Measurements from ENCODE around the gene CACNA1D.
A peak's percentile ranks its signal among the peaks of the same experiment; 100 is the strongest.

CACNA1D gene

GRCh38 chr3:53719796-53720195, 225.4 kb downstream of the CACNA1D start:
- DNase-seq, result no peak

GRCh38 chr3:53721187-53722119, 227.0 kb downstream of the CACNA1D start:
- peak in 1 of 5 experiments; percentile 43 for DNase-seq

- DNase-seq, result peak in 1 of 5 experiments; percentile 69
These were observed 230.2 kb downstream of the CACNA1D start for GRCh38 chr3:53724566-53724965.

GRCh38 chr3:53725387-53725995, 231.1 kb downstream of the CACNA1D start:
- peak in 1 of 5 experiments; percentile 79 for DNase-seq

DNA sequence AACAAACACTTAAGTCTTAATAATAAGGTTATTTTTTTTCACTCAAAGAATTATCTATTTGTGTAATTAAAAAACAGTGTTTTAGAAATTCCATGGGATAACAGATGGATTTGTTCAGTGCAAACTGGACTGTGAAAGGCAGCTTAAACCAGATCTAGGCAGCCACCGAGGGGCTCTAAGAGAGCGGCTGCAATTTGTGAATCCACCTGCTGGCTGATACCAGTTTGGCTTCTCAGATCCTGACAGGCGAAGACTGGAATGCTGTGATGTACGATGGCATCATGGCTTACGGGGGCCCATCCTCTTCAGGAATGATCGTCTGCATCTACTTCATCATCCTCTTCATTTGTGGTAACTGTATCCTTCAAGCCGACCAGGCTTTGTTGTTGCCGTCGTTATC, 232.2 kb downstream of the CACNA1D start:
- no peak for DNase-seq

DNA sequence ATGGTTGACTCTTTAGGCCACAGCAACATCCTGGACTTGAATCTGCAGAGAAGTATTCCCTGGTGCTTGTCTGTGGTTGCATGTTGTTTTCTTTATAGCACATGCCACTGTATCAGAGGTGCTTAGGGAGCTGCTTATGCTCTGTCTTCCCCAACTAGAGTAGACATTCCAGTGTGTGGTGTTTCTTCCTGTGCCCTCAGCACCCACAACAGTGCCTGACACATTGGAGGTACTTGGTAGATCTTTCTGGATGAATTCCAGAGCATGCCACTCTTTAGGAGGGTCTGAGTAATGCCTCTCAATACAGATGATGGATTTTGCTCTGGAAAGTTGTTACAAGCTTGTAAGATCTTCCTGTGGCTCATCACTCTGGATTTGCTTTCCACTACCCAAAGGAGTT, 234.2 kb downstream of the CACNA1D start:
- DNase-seq, result no peak

DNA sequence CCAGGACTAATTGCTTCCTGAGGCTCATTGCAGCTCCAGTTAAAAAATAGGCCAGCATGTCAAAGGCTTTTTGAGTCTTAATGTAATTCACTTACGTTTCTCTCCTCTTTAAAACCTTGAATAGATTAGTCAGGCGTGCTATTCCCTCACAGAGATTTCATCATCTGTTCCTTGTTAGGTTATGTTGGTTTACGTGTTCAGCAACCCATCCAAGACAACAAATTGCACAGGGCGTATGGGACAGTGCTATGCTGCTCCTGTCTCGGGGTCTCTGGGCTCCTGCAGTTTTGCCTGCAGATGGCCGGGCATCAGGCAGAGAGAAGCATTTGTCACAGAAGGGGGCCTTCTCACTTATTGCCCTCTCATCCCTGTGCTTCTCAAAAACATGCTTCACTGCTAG, 234.7 kb downstream of the CACNA1D start:
- DNase-seq, result no peak

GRCh38 chr3:53729618-53730017, 235.2 kb downstream of the CACNA1D start:
- peak in 1 of 5 experiments; percentile 82 for DNase-seq

- DNase-seq, result no peak
These were observed 236.2 kb downstream of the CACNA1D start for GRCh38 chr3:53730576-53730975.

DNA sequence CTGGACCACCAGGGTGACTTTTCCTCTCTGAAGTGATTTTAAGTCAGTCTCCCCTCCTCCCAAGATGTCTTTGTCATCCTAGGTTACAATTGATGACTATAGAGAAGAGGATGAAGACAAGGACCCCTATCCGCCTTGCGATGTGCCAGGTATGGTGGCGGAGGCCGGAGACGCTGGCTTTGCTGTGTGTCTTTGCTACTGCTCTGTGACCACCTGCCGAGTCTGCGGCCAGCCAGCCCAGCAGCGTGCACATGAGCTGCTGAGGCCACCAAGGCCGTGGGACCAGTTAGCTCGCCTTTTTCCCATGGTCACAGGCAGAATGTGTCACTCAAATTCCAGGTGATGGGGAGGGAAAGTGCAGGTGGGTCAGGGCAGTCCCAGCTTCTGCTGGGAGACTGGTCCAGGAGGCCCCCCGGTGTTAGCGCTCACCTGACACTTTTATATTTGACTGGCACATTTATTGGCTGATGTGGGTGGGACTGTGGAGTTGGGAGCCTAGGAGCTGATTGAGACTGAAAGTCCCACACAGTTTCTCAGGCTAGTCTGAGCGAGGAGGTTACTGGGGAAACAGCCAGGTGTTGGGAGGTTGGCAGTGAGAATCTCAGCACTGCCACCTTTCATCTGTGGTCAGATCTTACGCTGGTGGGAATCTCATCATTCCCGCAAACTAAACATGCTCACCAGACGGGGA, 237.7 kb downstream of the CACNA1D start:
- no peak for DNase-seq

- DNase-seq, result no peak
These were observed 239.0 kb downstream of the CACNA1D start for GRCh38 chr3:53733446-53733845.

DNA sequence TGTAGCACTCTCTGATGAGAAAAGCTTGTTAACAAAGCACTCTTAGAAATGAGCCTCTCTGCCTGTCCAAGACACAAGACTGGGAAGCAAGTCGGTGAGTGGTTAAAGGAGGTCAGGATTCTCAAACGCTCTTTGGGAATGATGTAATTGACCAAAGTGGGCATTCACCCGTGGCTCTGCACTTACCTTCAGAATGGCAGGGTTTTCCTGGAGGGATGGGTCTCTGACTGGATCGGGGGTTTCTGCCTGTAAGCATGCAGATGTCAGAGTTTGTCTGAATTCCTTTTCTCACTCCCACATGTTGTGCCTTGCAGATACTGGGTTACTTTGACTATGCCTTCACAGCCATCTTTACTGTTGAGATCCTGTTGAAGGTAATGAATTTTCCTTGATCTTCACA, 245.6 kb downstream of the CACNA1D start:
- DNase-seq, result no peak

DNA sequence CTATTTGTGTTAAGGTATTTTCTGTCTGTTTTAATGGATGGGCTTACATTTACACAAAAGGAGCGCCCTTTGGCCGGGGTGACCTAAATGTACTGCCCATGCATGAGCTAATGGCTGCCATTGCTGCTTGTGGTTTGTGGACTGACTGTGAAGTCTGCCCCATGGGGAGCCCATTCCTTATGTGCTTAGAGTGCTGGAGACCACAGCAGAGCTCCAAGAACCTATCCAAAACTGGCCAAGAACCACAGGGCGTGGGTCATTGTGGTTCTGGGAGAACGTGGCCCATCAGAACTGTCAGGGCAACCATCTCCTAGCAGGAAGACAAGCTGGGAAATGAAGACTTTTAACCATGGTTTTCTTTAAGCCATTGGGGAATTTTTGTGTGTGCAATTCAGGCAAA, 246.5 kb downstream of the CACNA1D start:
- no peak for DNase-seq

DNA sequence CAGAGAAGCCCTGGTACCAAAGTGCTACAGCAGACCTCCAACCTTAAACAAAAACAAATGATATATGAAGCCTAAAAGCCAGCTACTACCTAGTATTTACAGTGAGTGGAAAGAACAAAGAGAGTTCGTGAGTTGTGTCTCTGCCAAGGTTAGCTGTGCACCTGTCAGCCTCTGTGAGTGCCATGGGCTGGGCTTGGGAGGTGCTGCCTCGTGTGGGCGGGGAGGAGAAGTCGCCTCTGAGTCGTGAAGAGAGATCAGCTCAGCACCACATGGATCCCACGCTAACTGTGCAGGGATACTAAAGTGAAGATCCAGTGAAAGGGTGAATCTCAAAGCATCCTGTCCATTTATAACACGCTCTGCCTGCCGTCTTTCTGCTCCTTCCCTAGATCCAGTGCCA, 249.9 kb downstream of the CACNA1D start:
- peak in 1 of 5 experiments; percentile 74 for DNase-seq

DNA sequence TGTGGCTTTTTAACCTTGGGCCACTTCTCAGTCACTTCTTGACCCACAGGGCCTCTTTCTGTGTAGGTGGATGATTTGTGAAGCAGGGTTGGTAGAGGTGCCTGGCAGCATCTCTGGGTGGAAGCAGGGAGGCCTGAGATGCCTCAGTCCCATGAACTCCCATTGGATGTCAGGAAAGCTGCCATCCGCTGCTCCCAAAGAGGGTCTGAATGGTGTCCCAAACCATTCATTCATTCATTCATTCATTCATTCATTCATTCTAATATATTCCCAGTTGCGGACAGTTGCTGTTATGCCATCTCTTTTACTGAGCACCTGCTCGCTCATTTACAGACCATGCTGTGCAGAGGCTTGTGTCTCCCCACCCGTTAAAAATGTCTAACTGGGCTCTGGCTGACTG, 253.1 kb downstream of the CACNA1D start:
- no peak for DNase-seq

DNA sequence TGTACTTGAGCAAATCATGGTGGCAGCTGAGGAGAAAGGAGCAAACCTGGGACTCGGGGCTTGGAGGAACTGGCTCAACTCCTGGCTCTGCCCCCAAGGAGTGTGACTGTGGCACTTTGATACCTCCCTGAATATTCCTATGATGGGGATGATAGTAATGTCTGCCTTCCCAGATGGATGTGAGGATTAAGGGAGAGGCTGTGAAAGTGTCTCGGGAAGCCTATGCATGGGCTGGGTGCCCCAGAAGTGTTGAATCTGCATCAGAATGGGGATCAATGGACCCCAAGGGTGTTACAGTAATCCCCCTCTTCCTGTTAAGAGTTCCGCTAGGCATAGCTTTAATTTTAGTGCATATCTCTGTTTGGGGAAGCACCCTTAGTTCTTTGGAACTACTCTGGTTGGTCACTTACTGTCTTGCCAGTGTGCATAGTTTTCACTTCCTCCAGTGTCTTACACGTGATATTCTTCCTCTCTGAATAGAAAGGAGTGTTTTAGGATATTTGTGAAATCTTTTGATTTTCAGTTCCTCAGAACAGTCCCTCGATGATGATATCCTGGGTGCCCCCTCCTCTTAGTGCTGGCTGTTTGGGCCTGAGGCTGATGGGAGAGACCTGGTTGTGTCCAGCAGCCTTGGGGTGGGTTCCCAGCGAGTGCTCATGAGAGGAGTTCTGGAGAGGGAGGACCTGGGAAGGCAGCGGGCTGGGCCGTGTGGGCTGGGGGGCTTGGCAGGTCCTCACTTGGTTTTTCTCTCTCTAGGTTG, 254.3 kb downstream of the CACNA1D start:
- DNase-seq, result peak in 1 of 5 experiments; percentile 82

- peak in 1 of 5 experiments; percentile 77 for DNase-seq
These were observed 255.0 kb downstream of the CACNA1D start for GRCh38 chr3:53749448-53749847.

GRCh38 chr3:53750253-53751210, 256.1 kb downstream of the CACNA1D start:
- DNase-seq, result peak in 2 of 5 experiments; percentile 24 to 93

GRCh38 chr3:53753518-53754183, 259.2 kb downstream of the CACNA1D start:
- DNase-seq, result peak in 1 of 5 experiments; percentile 97

- DNase-seq, result no peak
These were observed 259.9 kb downstream of the CACNA1D start for GRCh38 chr3:53754325-53754724.

- DNase-seq, result no peak
These were observed 264.4 kb downstream of the CACNA1D start for GRCh38 chr3:53758846-53759245.
